Gastroesophageal sphincter (tissue), 3 donors: ENCODE measurements around the gene NADK.
"Not testable (repeated sequence)": the region's sequence is repeated elsewhere in the genome, so short reads cannot be mapped to it uniquely, and the experiment has no call there.

Experiments used
- EP300 ChIP-seq: sonication (generic); formaldehyde crosslinking; IDR thresholded peaks from one replicate; pipeline ENCODE4 v1.6.1; 2017; ENCODE audit warnings: antibody characterized with exemption, mild to moderate bottlenecking
- POLR2AphosphoS5 ChIP-seq: sonication (generic); formaldehyde crosslinking; IDR thresholded peaks from one replicate; pipeline ENCODE4 v1.6.1; 2017; ENCODE audit warnings: antibody characterized with exemption
- TF ChIP-seq, protein P1 (sequence below), 4 experiments: fragments of 200-600 bp in 2 of 4; fragments of 450-650 bp in 2 of 4; sonication (generic) in 1 of 4; IDR thresholded peaks; one replicate each; pipeline ENCODE4 v1.5.1; 2017 to 2019; ENCODE audit warnings: antibody characterized with exemption in 4 of 4, mild to moderate bottlenecking in 2 of 4, moderate library complexity in 2 of 4

DNA sequence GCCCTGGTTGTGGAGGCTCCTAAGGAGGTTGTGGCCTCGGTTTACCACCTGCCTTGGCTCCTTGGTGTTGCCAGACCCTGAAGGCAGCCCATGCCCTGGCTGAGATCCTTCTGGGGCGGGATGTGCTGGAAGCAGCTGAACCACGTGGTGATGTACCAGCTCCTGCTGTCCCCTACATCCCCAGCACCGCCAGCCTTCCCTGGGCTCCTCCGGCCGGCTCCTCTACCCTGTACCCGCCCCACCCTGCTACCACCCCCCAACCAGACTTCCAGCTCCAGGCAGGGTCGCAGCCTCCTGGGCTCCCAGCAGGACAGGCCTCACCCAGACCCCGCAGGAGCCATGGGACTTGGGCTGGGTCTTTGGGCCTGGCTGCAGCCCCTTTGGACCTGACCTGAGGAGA lies 28.3 kb downstream of the NADK start:
- TF ChIP-seq EP300, POLR2AphosphoS5: not testable (repeated sequence)
- TF ChIP-seq, protein P1, sequence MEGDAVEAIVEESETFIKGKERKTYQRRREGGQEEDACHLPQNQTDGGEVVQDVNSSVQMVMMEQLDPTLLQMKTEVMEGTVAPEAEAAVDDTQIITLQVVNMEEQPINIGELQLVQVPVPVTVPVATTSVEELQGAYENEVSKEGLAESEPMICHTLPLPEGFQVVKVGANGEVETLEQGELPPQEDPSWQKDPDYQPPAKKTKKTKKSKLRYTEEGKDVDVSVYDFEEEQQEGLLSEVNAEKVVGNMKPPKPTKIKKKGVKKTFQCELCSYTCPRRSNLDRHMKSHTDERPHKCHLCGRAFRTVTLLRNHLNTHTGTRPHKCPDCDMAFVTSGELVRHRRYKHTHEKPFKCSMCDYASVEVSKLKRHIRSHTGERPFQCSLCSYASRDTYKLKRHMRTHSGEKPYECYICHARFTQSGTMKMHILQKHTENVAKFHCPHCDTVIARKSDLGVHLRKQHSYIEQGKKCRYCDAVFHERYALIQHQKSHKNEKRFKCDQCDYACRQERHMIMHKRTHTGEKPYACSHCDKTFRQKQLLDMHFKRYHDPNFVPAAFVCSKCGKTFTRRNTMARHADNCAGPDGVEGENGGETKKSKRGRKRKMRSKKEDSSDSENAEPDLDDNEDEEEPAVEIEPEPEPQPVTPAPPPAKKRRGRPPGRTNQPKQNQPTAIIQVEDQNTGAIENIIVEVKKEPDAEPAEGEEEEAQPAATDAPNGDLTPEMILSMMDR (IDR thresholded peaks at IDR 0.05): not testable (repeated sequence)
